Measurements from ENCODE around the gene GDAP1L1.
A peak's percentile ranks its signal among the peaks of the same experiment; 100 is the strongest.

- peak; percentile 100 for TF ChIP-seq CTCF (IDR thresholded peaks at IDR 0.05; ENCODE audit: borderline replicate concordance, extremely low read depth, low read length, poor library complexity, severe bottlenecking)
- TF ChIP-seq EZH2 (IDR thresholded peaks at IDR 0.05; ENCODE audit: borderline replicate concordance, low read depth, low read length, severe bottlenecking), result no peak
Observed at GRCh38 chr20:44217342-44218092, 29.6 kb upstream of the GDAP1L1 start.
